Glomerular visceral epithelial cell (primary cell): ENCODE results near the gene DCDC2C.

Source experiments
- DNase-seq: peaks from one replicate; pipeline ENCODE4 v3.0.0-alpha.2; 2016; ENCODE audit errors: extremely low spot score

Gene DCDC2C

GRCh38 chr2:3743951-3744555, 40.7 kb downstream of the DCDC2C start:
- DNase-seq: no peak

GRCh38 chr2:3745920-3746319, 42.5 kb downstream of the DCDC2C start:
- no peak for DNase-seq

GRCh38 chr2:3747032-3747654, 43.8 kb downstream of the DCDC2C start:
- no peak for DNase-seq

GRCh38 chr2:3747826-3748225, 44.5 kb downstream of the DCDC2C start:
- DNase-seq: no peak

- no peak for DNase-seq
Observed at GRCh38 chr2:3749201-3749600, 45.8 kb downstream of the DCDC2C start.

- DNase-seq: no peak
Observed at GRCh38 chr2:3751251-3751650, 47.9 kb downstream of the DCDC2C start.

GRCh38 chr2:3751806-3752205, 48.4 kb downstream of the DCDC2C start:
- no peak for DNase-seq

- DNase-seq: no peak
Observed at GRCh38 chr2:3752376-3752775, 49.0 kb downstream of the DCDC2C start.

GRCh38 chr2:3753561-3753960, 50.2 kb downstream of the DCDC2C start:
- no peak for DNase-seq

- DNase-seq: no peak
Observed at GRCh38 chr2:3754280-3754679, 50.9 kb downstream of the DCDC2C start.

GRCh38 chr2:3754795-3755194, 51.4 kb downstream of the DCDC2C start:
- no peak for DNase-seq

GRCh38 chr2:3755277-3755676, 51.9 kb downstream of the DCDC2C start:
- no peak for DNase-seq

GRCh38 chr2:3756306-3756705, 52.9 kb downstream of the DCDC2C start:
- DNase-seq: no peak

GRCh38 chr2:3758906-3759305, 55.5 kb downstream of the DCDC2C start:
- DNase-seq: no peak

GRCh38 chr2:3759331-3759730, 56.0 kb downstream of the DCDC2C start:
- DNase-seq: no peak

- no peak for DNase-seq
Observed at GRCh38 chr2:3759761-3760160, 56.4 kb downstream of the DCDC2C start.

GRCh38 chr2:3761272-3761671, 57.9 kb downstream of the DCDC2C start:
- no peak for DNase-seq

- no peak for DNase-seq
Observed at GRCh38 chr2:3762771-3763447, 59.5 kb downstream of the DCDC2C start.

- no peak for DNase-seq
Observed at GRCh38 chr2:3766824-3767223, 63.4 kb downstream of the DCDC2C start.

- no peak for DNase-seq
Observed at GRCh38 chr2:3768960-3769765, 65.8 kb downstream of the DCDC2C start.

- no peak for DNase-seq
Observed at GRCh38 chr2:3769766-3770165, 66.4 kb downstream of the DCDC2C start.

- no peak for DNase-seq
Observed at GRCh38 chr2:3770724-3771415, 67.5 kb downstream of the DCDC2C start.
